PC-3 (cell line): ENCODE results near the gene DIS3L2. TPM values are rescaled to one million over a fixed set of nuclear protein-coding genes. Genes with fewer than 3 reads are reported as not detected.

Experiments
- ATAC-seq: fragments of 200-7000 bp; cut with Tn5 transposase; 2 replicates; pipeline ENCODE4 v1.9.1; 2020; ENCODE audit warnings: mild to moderate bottlenecking, moderate library complexity
- BruUV-seq: library from RNA; stranded (reverse); fragments of 400-500 nt; replicated peaks from 2 replicates; lab custom pipeline; 2021; lab: Mats Ljungman, UMichigan
- CTCF ChIA-PET: fragments of 300-600 bp; sonication (Branson Sonifier 250); formaldehyde crosslinking; loops from one replicate; lab custom pipeline; 2022; ENCODE audit warnings: antibody characterized with exemption; lab: Charles Lee
- POLR2A ChIA-PET: fragments of 300-600 bp; sonication (Branson Sonifier 250); formaldehyde crosslinking; loops from one replicate; lab custom pipeline; 2022; ENCODE audit warnings: antibody characterized with exemption; ENCODE audit not compliant: unreplicated experiment; lab: Charles Lee
- DNase-seq: peaks from one replicate; pipeline ENCODE4 v3.0.0-alpha.2; 2015
- H2AFZ ChIP-seq: fragments of 300-600 bp; sonication (generic); 2 replicates; pipeline ENCODE4 v1.6.0; 2016; ENCODE audit warnings: antibody characterized with exemption, low read length
- H3F3A ChIP-seq: fragments of 300-600 bp; sonication (generic); one replicate; pipeline ENCODE4 v1.6.0; 2017; ENCODE audit warnings: antibody characterized with exemption, low read length, control low read depth, mild to moderate bottlenecking; ENCODE audit not compliant: unreplicated experiment
- H3K27ac ChIP-seq: fragments of 300-600 bp; sonication (generic); 2 replicates; pipeline ENCODE4 v1.5.1; 2016; ENCODE audit warnings: mild to moderate bottlenecking, low read length
- H3K27me3 ChIP-seq: fragments of 300-600 bp; sonication (generic); 2 replicates; pipeline ENCODE4 v1.6.1; 2016; ENCODE audit warnings: low read length, mixed read lengths
- H3K36me3 ChIP-seq: fragments of 300-600 bp; sonication (generic); 2 replicates; pipeline ENCODE4 v1.6.1; 2016; ENCODE audit warnings: low read depth, mixed run types, low read length, mixed read lengths
- H3K4me1 ChIP-seq: fragments of 300-600 bp; sonication (generic); 2 replicates; pipeline ENCODE4 v1.5.1; 2016; ENCODE audit warnings: low read length; ENCODE audit not compliant: insufficient read depth
- H3K4me2 ChIP-seq: fragments of 300-600 bp; sonication (generic); 2 replicates; pipeline ENCODE4 v1.6.0; 2016; ENCODE audit warnings: low read length
- H3K4me3 ChIP-seq: fragments of 300-600 bp; sonication (generic); 2 replicates; pipeline ENCODE4 v1.5.1; 2016; ENCODE audit warnings: mild to moderate bottlenecking, low read length, mixed read lengths
- H3K79me2 ChIP-seq: fragments of 300-600 bp; sonication (generic); 2 replicates; pipeline ENCODE4 v1.6.1; 2017; ENCODE audit warnings: low read length, mixed read lengths
- H3K9ac ChIP-seq: fragments of 300-600 bp; sonication (generic); 2 replicates; pipeline ENCODE4 v1.6.0; 2016; ENCODE audit warnings: mild to moderate bottlenecking, low read length
- H3K9me2 ChIP-seq: fragments of 300-600 bp; sonication (generic); replicated peaks from 2 replicates; pipeline ENCODE4 v1.6.1; 2016; ENCODE audit warnings: mixed run types, low read length, mixed read lengths
- H3K9me3 ChIP-seq: fragments of 300-600 bp; sonication (generic); 2 replicates; pipeline ENCODE4 v1.6.1; 2016; ENCODE audit warnings: low read length, mixed read lengths
- H4K20me1 ChIP-seq: fragments of 300-600 bp; sonication (generic); 2 replicates; pipeline ENCODE4 v1.6.1; 2016; ENCODE audit warnings: low read length, mixed read lengths
- CTCF ChIP-seq: fragments of 300-600 bp; sonication (generic); conservative IDR thresholded peaks from 2 replicates; pipeline ENCODE4 v1.5.1; 2017; ENCODE audit warnings: antibody characterized with exemption, low read depth, mild to moderate bottlenecking, low read length
- EZH2 ChIP-seq: fragments of 300-600 bp; sonication (generic); IDR thresholded peaks from one replicate; pipeline ENCODE4 v1.6.1; 2017; ENCODE audit warnings: antibody characterized with exemption, mild to moderate bottlenecking, low read length; ENCODE audit not compliant: unreplicated experiment
- EZH2phosphoT487 ChIP-seq: fragments of 300-600 bp; sonication (generic); IDR thresholded peaks from 2 replicates; pipeline ENCODE4 v1.6.1; 2018; ENCODE audit warnings: mild to moderate bottlenecking, antibody characterized with exemption, low read length, borderline replicate concordance
- intact Hi-C: fragments of 100-400 bp; cut with micrococcal nuclease; formaldehyde crosslinking; loops from 2 replicates; pipeline ENCODE4 v1.9.0; 2023
- total RNA-seq: library from RNA; depleted of rRNA; stranded (reverse); fragments of >200 nt; gene quantifications from 2 replicates; pipeline ENCODE4 v1.2.3, GENCODE V29; 2014

DIS3L2 gene
- total RNA-seq, 1 experiment from 2014 or later: 22.8 TPM

DNA sequence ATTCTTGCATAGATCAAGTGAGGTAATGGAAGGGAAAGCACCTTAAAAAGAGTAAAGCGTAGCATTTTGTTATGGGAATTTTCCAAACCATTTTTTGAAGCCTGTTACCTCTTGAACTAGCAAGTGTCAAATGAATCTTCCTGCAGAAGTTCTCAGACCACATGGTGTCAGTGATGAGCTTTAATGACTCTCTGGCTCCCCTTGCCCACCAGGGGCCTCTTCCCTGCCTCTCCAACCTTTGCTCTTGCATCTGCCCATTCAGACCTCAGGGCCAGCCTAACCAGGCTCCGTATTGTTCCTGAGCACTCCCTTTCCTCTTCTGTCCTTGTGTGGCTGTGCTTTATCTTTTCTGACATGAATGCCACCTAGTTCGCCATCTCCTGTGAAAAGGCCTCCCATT is 155.9 kb downstream of the DIS3L2 start:
- CTCF ChIA-PET: no interaction called here
- H3K36me3 ChIP-seq: no peaks in the 10 kb centered on the region; the same call in 1 of the 2 replicates
- H3K79me2 ChIP-seq: no peaks in the 10 kb centered on the region
- no peak overlapping the region for H2AFZ ChIP-seq
- H3K9me2 ChIP-seq: no peaks in the 10 kb centered on the region
- H3K27ac ChIP-seq: no peak overlapping the region
- H3K9ac ChIP-seq: no peak overlapping the region
- no peaks in the 10 kb centered on the region for H3K4me1 ChIP-seq
- no peaks in the 10 kb centered on the region for H3K9me3 ChIP-seq
- H3K4me3 ChIP-seq: no peak overlapping the region
- H3K4me2 ChIP-seq: no peak overlapping the region
- intact Hi-C loops: no loop called here
- ATAC-seq (no peak), DNase-seq (no peak)
- POLR2A ChIA-PET: no interaction called here
- no peaks in the 10 kb centered on the region for H3F3A ChIP-seq
- TF ChIP-seq EZH2phosphoT487: no peak
- peak; percentile 33; the same call in 1 of the 2 replicates for TF ChIP-seq CTCF
- TF ChIP-seq EZH2: no peak
- BruUV-seq: no TSS peak
- no peaks in the 10 kb centered on the region for H4K20me1 ChIP-seq
- no peaks in the 10 kb centered on the region for H3K27me3 ChIP-seq

DNA sequence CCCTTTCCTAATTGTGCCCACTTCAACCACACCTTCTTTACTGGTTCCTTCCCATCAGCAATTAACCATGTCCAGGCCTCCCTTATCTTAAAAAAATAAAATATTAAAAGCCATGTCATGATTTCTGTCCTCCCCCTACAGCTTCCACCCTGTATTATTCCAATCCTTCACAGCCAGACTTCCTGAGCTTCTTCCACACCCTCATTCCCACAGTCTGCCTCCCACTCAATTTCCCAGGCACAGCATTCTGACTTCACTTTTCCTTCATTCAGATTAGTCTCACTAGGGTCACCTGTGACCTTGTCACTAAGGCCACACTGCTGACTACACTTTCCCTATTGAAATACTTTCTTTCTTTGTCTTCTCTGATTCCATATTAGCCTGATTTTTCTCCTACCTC is 159.4 kb downstream of the DIS3L2 start:
- no peak for TF ChIP-seq CTCF
- no peak for TF ChIP-seq EZH2
- TF ChIP-seq EZH2phosphoT487: no peak
- no peaks in the 10 kb centered on the region for H3F3A ChIP-seq
- H3K9me2 ChIP-seq: no peaks in the 10 kb centered on the region
- H3K4me3 ChIP-seq: no peak overlapping the region
- intact Hi-C loops: no loop called here
- H3K36me3 ChIP-seq: no peaks in the 10 kb centered on the region; the same call in 1 of the 2 replicates
- no peak overlapping the region for H3K27ac ChIP-seq
- DNase-seq (no peak), ATAC-seq (no peak)
- CTCF ChIA-PET: no interaction called here
- H3K79me2 ChIP-seq: no peaks in the 10 kb centered on the region
- POLR2A ChIA-PET: no interaction called here
- H3K9ac ChIP-seq: no peak overlapping the region
- H3K4me2 ChIP-seq: no peak overlapping the region
- no peaks in the 10 kb centered on the region for H3K27me3 ChIP-seq
- no peak overlapping the region for H2AFZ ChIP-seq
- no peaks in the 10 kb centered on the region for H4K20me1 ChIP-seq
- no peaks in the 10 kb centered on the region for H3K9me3 ChIP-seq
- H3K4me1 ChIP-seq: no peaks in the 10 kb centered on the region
- BruUV-seq: no TSS peak

DNA sequence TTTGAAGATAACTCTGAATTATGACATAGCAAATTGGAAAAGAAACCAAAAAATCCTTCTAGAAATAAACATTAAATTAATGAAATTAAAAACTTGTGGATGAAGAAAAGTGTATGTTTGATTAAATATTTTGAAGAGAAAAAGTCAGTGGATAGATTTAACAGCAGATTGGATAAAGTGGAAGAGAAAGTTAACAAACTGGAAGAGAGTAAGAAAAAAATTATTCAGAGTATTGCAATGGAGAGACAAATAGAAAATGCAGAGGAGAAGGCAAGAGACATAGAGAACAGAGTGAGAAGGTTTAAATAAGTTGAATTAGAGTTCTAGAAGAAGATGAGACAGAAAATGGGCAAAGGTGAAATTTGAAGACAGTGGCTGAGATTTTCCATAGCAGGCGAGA is 162.8 kb downstream of the DIS3L2 start:
- no peak overlapping the region for H3K9ac ChIP-seq
- H3F3A ChIP-seq: no peaks in the 10 kb centered on the region
- no peak for DNase-seq
- intact Hi-C loops: no loop called here
- H3K9me3 ChIP-seq: no peaks in the 10 kb centered on the region
- H3K4me3 ChIP-seq: no peak overlapping the region
- ChIA-PET CTCF (no interaction called here), POLR2A (no interaction called here)
- H3K27ac ChIP-seq: no peak overlapping the region
- H3K4me1 ChIP-seq: no peaks in the 10 kb centered on the region
- no peaks in the 10 kb centered on the region; the same call in 1 of the 2 replicates for H3K36me3 ChIP-seq
- no peak overlapping the region for H3K4me2 ChIP-seq
- H2AFZ ChIP-seq: no peak overlapping the region
- no peaks in the 10 kb centered on the region for H3K27me3 ChIP-seq
- no TSS peak for BruUV-seq
- H3K9me2 ChIP-seq: no peaks in the 10 kb centered on the region
- H4K20me1 ChIP-seq: no peaks in the 10 kb centered on the region
- TF ChIP-seq EZH2 (no peak), EZH2phosphoT487 (no peak), CTCF (no peak)
- ATAC-seq: no peak
- H3K79me2 ChIP-seq: no peaks in the 10 kb centered on the region
